ENCODE results near the gene STXBP4. TPM values are rescaled to one million over a fixed set of nuclear protein-coding genes. Genes with fewer than 3 reads are reported as not detected.

STXBP4 gene
- total RNA-seq, 2 experiments from 2014 or later, result 5.1 to 5.4 TPM

DNA sequence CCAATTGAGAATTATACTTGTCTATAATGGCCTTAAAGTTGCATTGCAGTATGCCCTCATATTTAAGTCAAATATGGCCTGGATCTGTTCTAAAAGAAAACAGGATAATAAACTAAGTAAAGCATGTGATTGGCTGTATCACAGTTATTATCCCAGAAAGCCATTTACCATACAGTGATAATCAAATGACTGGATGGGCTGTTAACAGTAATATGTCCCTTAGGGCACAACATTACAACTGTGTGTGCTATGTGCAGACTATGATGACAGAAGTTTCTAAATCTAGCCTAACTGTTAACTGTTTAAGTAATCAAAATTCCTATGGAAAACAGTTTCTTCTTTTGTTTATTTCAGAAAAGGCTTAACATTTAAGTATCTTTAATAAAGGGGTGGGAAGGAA lies 145.7 kb downstream of the STXBP4 start:
- TF ChIP-seq, protein P1, sequence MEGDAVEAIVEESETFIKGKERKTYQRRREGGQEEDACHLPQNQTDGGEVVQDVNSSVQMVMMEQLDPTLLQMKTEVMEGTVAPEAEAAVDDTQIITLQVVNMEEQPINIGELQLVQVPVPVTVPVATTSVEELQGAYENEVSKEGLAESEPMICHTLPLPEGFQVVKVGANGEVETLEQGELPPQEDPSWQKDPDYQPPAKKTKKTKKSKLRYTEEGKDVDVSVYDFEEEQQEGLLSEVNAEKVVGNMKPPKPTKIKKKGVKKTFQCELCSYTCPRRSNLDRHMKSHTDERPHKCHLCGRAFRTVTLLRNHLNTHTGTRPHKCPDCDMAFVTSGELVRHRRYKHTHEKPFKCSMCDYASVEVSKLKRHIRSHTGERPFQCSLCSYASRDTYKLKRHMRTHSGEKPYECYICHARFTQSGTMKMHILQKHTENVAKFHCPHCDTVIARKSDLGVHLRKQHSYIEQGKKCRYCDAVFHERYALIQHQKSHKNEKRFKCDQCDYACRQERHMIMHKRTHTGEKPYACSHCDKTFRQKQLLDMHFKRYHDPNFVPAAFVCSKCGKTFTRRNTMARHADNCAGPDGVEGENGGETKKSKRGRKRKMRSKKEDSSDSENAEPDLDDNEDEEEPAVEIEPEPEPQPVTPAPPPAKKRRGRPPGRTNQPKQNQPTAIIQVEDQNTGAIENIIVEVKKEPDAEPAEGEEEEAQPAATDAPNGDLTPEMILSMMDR (IDR thresholded peaks at IDR 0.05), result no peak
- ChIA-PET CTCF (no interaction called here), POLR2A (interaction anchor here (1.3 kb wide), 1 partner anchor 24 kb away, joined by 4 read pairs; no protein-coding TSS in a partner anchor)
- Mint-ChIP-seq H3K36me3 (ENCODE audit: low read depth) (no peaks in the 10 kb centered on the region), H3K4me3 (no peak overlapping the region), H3K27ac (no peak overlapping the region), H3K27me3 (no peaks in the 10 kb centered on the region), H3K9me3 (peaks cover 2% of the 10 kb centered on the region), H3K4me1 (ENCODE audit: low read depth) (peaks cover 14% of the 10 kb centered on the region)
- no peaks in the 10 kb centered on the region for H3K9me3 ChIP-seq (ENCODE audit: control insufficient read depth in 1 of 2, insufficient read depth in 1 of 2, low read length in 2 of 2)
- ATAC-seq (ENCODE audit: poor library complexity), result no peak
- H3K27me3 ChIP-seq (ENCODE audit: control insufficient read depth in 1 of 2, insufficient read depth in 2 of 2, low read length in 2 of 2), result no peaks in the 10 kb centered on the region
- no peaks in the 10 kb centered on the region for H3K4me1 ChIP-seq (ENCODE audit: insufficient read depth, low read length)
- no peak for DNase-seq
- intact Hi-C loops (cut with DNase I, micrococcal nuclease), result no loop called here
- no peaks in the 10 kb centered on the region for H3K36me3 ChIP-seq (ENCODE audit: insufficient read depth, low read length)
- H3K27ac ChIP-seq (ENCODE audit: low read depth in 1 of 2, low read length in 2 of 2), result no peak overlapping the region
- no peak overlapping the region for H3K4me3 ChIP-seq (ENCODE audit: low read length)

DNA sequence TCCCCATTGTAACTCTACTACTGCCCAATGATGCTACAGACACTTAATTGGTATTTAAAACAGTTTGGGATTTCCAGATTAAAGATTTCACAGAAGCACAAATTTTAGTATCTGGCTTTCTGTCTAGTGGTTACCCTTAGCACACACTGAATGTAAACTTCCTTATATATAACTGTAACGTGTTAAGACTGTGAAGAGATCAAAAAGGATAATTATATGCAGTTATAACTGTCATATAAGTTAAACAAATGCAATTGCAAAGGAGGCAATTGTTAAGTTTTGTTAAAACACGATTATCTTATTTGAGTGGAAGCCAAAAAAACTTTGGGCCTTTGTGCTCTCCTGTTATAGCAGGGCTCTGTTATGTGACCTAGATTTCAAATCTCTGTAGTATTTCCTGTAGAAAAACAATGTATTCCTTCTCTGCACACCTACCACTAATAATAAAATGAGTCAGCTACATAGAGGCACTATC lies 147.9 kb downstream of the STXBP4 start:
- Mint-ChIP-seq H3K27ac (peak overlapping the region; percentile 73), H3K4me3 (no peak overlapping the region), H3K4me1 (ENCODE audit: low read depth) (peaks cover 14% of the 10 kb centered on the region), H3K36me3 (ENCODE audit: low read depth) (no peaks in the 10 kb centered on the region), H3K9me3 (peaks cover 2% of the 10 kb centered on the region), H3K27me3 (no peaks in the 10 kb centered on the region)
- ATAC-seq (ENCODE audit: poor library complexity) (peak; percentile 43), DNase-seq (peak in 3 of 14 experiments; percentile 19 to 39 (median 35))
- Histone ChIP-seq H3K27me3 (ENCODE audit: control insufficient read depth in 1 of 2, insufficient read depth in 2 of 2, low read length in 2 of 2) (no peaks in the 10 kb centered on the region), H3K4me1 (ENCODE audit: insufficient read depth, low read length) (no peaks in the 10 kb centered on the region), H3K4me3 (ENCODE audit: low read length) (no peak overlapping the region), H3K36me3 (ENCODE audit: insufficient read depth, low read length) (no peaks in the 10 kb centered on the region), H3K27ac (ENCODE audit: low read depth in 1 of 2, low read length in 2 of 2) (peak overlapping the region in 1 of 2 donors; percentile 37), H3K9me3 (ENCODE audit: control insufficient read depth in 1 of 2, insufficient read depth in 1 of 2, low read length in 2 of 2) (no peaks in the 10 kb centered on the region)
- TF ChIP-seq, protein P1 (IDR thresholded peaks at IDR 0.05), result no peak
- CTCF ChIA-PET, result no interaction called here
- POLR2A ChIA-PET, result interaction anchor here (1.5 kb wide), 1 partner anchor 26 kb away, joined by 4 read pairs; no protein-coding TSS in a partner anchor
- intact Hi-C loops (cut with DNase I, micrococcal nuclease), result no loop called here

DNA sequence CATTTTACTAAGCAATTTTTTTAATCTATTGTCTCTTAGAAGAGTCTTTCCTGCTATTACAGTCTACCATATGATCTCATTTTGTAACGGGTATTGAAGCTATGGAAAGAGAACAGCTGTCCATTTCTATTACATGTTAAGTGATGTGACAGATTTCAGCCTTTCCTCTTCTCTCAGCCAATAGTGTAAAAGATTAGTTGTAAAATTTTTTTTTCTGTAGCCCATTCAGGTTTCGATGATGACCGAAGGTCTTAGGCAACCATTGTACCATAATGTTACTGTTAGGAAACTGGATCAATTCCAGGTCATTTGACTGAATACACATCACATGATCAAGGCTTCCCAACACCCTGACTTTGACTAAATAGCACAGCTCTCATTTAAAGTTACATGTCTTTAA lies 148.6 kb downstream of the STXBP4 start:
- H3K9me3 Mint-ChIP-seq, result peaks cover 2% of the 10 kb centered on the region
- H3K36me3 Mint-ChIP-seq (ENCODE audit: low read depth), result no peaks in the 10 kb centered on the region
- H3K27me3 Mint-ChIP-seq, result no peaks in the 10 kb centered on the region

More for the DNA sequence above, 148.6 kb downstream of the STXBP4 start:
- H3K4me1 Mint-ChIP-seq (ENCODE audit: low read depth), result peaks cover 14% of the 10 kb centered on the region
- no peak overlapping the region for H3K4me3 ChIP-seq (ENCODE audit: low read length)
- H3K27ac Mint-ChIP-seq, result peak overlapping the region; percentile 73
- H3K27ac ChIP-seq (ENCODE audit: low read depth in 1 of 2, low read length in 2 of 2), result no peak overlapping the region
- H3K9me3 ChIP-seq (ENCODE audit: control insufficient read depth in 1 of 2, insufficient read depth in 1 of 2, low read length in 2 of 2), result no peaks in the 10 kb centered on the region
- ATAC-seq (ENCODE audit: poor library complexity) (no peak), DNase-seq (no peak)
- POLR2A ChIA-PET, result interaction anchor here (1.5 kb wide), 1 partner anchor 27 kb away, joined by 4 read pairs; no protein-coding TSS in a partner anchor
- TF ChIP-seq, protein P1 (IDR thresholded peaks at IDR 0.05), result no peak
- H3K4me3 Mint-ChIP-seq, result no peak overlapping the region
- intact Hi-C loops (cut with DNase I, micrococcal nuclease), result no loop called here
- H3K27me3 ChIP-seq (ENCODE audit: control insufficient read depth in 1 of 2, insufficient read depth in 2 of 2, low read length in 2 of 2), result no peaks in the 10 kb centered on the region
- H3K36me3 ChIP-seq (ENCODE audit: insufficient read depth, low read length), result no peaks in the 10 kb centered on the region
- no peaks in the 10 kb centered on the region for H3K4me1 ChIP-seq (ENCODE audit: insufficient read depth, low read length)
- CTCF ChIA-PET, result no interaction called here
